Posterior cingulate gyrus (tissue), 11 donors: ENCODE results near the gene OTUD6A.
"Not testable (repeated sequence)": the region's sequence is repeated elsewhere in the genome, so short reads cannot be mapped to it uniquely, and the experiment has no call there.

ENCODE experiments used
- DNase-seq, 10 donors: peaks; one replicate each; pipeline versions ENCODE4 v3.0.0 to v3.0.0-alpha.2; 2020 to 2021; ENCODE audit warnings: mixed read lengths in 3 of 10
- intact Hi-C: fragments of 100-400 bp; cut with DNase I; formaldehyde crosslinking; loops from one replicate; pipeline ENCODE4 v1.15.1; 2023

The OTUD6A gene

DNA sequence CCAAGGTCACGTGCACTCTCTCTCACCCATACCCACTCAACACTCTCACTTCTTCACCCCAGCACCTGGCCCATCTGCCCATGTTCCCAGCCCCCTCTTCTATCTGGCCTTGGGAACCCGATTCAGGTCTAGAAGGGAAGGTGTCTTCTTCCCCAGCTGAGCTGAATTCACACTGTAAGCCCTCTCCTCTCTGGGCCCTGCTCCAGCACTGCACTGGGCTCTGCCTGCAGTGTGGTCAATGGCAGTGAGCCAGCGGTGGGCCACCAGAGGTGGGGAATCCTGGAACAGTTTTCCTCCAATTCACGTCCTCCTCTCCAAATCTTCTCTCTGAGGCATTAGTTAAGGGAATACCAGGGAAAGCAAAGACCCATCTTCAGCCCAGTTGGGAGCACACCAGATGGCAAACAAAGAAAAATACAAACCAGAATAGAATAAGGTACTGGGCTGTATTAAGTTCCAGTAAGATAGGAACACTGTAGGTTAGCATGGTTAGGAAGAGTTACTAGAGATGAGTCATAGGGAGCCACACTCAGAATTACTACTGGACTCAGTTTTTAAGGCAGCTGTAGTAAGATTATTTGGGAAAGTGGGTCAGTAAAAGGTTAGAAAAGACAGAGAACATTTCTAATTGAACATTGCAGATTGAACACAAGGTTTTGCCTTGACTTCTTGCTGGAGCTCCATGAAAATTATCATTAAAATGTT, 17.6 kb upstream of the OTUD6A start:
- intact Hi-C loops, result no loop called here
- DNase-seq, result no peak

DNA sequence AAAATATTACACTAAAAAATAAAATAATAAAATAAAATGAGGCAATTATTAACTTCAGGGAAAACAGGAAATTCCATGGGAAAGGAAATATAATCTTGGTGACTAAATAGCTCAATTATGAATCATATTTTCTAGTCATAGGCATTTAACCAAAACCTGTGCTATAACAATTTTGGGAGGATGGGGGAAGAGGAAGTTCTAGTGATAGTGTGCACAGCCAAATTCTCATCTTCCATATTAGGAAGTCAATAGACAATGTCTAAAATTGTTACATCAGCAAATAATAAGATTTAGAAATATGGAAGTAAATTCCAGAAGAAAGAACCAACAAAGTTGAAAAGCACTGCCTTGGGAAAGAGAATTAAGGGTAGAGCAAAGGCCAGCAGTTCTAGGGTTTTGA, 15.3 kb upstream of the OTUD6A start:
- intact Hi-C loops, result no loop called here
- no peak for DNase-seq

DNA sequence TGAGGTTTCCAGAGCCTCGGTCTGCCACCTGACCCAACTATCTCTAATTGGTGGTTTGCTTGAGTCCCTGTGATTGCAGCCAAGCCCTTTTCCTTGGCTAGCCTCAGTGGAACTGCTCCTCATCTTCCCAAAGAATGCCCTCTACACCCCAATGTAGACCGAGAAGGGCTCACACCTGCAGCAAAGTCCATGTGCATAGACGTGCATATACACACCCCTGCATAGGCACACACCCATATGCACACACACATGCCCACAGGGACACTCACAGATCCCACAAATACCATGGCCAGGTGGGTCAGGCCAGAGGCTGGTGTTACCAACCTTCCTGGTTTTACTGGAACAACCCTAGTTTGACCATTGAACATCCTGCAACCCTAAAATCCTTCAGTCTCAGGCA, 12.9 kb upstream of the OTUD6A start:
- intact Hi-C loops, result no loop called here
- DNase-seq, result no peak

DNA sequence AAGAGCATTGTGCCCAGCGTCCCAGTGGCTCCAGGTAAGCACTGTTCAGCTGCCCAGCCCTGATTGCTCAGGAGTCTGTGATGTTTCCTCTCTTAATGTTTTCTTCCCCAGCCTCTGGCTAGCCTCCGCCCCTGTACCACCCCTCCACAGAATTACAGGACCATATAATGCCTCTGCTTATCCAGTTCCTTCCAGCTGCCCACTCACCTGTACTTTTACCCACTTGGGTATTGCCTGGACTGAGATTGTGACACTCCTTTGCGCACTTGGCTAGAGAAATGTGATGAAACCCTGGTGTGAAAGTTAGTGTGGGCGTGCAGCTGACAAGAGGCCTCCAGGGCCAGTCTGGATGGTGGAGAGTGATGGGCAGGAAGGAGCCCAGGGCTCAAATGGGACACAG, 12.3 kb upstream of the OTUD6A start, which contains the start of gene AWAT2:
AWAT2 (minus strand) TSS at position 14 of the 400 bp plus-strand sequence; CDS start at position 8, 6 bp downstream.
- no peak for DNase-seq
- intact Hi-C loops, result no loop called here

DNA sequence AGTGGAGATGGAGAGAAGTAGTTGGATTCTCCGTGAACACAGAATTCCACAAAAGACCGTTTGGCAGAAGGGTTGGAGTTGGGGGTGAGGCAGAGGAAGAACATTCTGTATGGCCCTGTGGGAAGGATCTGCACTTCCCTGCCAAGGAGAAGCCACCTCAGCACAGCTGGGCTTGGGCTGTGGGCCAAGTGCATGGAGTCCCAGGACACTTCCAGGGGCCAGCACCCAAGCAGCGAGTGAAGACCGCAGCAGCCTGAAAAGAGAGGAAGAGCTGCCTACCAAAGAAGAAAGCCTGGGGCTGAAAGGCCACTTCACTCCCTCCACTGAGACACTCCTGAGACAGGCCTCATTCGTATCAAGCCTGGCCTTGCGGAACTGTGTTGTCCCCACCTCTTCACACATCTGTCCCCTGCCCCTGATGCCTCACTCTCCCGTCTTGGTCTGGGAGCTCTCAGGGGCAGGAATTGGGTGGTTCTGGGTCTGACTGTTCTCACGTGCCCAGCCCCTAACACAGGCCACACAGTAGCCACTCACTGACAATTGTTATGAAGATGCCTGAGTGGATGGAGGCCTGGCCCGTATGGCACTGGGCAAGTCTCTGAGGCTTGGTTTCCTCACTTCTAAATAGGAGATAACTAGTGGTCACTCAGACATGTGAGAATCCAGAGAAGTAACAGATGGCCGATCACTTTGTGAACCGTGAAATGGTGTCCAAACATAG, 9.2 kb upstream of the OTUD6A start:
- intact Hi-C loops, result no loop called here
- DNase-seq, result no peak

DNA sequence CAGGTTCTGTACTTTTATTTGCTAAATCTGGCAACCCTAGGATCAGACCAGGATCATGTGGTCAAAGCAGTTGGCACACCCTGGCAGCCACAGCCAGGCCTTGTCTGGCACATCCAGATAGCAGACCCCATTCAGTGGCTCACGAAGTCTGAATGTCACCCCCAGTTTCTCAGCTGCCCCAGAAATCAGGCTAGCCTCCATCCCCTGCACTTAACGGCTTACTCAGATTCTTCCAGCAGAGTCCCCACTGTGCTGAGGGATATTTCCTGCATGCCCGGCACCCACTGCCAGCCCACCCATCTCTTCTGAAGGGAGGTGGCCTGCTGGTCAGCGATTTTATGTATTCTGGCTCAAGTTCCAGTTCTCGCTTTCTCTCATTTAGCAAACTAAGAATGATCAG, 7.9 kb upstream of the OTUD6A start:
- DNase-seq, result no peak
- intact Hi-C loops, result no loop called here

DNA sequence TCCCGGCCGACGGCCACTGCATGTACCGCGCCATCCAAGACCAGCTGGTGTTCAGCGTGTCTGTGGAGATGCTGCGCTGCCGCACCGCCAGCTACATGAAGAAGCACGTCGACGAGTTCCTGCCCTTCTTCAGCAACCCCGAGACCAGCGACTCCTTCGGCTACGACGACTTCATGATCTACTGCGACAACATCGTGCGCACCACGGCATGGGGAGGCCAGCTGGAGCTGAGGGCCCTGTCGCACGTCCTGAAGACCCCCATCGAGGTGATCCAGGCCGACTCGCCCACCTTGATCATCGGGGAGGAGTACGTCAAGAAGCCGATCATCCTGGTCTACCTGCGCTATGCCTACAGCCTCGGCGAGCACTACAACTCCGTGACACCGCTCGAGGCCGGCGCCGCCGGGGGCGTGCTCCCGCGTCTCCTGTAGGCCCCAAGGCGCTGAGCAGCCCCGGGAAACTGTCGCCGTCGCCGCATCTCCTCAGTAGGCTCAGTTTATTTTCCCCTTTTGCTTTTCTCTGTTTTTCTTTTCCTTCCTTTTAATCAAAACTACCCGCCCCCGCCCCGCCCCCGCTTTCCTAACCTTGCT, 799 bp downstream of the OTUD6A start:
- no peak for DNase-seq
- intact Hi-C loops, result no loop called here

DNA sequence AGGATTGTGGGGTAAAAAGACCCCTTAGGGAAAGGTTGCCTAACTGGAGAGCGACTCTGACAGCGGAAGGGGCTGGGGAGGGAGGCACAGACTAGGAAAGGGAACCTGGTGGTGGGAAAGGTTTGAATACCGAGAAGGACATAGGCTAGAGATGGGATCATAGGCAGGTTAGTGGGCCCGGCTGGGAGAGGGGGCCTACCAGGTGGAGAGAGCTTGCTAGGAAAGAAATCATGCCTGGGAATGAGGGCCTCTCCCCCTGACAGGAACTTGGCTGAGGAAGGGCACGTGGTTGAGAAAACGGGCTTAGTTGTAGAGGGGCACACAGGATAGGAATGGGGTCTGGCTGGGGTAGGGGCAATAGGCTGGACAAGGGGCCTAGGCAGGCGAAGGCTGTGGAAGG, 4.4 kb downstream of the OTUD6A start:
- intact Hi-C loops, result no loop called here
- DNase-seq, result no peak

DNA sequence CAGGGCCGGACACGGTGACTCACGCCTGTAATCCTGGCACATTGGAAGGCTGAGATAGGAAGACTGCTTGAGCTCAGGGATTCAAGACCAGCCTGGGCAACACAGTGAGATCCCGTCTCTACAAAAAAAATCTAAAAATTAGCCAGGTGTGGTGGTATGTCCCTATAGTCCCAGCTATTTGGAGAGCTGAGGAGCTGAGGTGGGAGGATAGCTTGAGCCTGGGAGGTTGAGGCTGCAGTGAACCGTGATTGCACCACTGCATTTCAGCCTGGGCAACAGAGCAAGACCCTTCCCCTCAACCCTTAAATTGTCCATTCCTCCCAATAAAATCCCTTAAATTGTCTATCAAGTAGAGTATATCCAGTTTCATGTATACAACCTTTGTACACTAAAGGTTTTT, 17.0 kb downstream of the OTUD6A start:
- DNase-seq, result no peak
- intact Hi-C loops, result no loop called here

DNA sequence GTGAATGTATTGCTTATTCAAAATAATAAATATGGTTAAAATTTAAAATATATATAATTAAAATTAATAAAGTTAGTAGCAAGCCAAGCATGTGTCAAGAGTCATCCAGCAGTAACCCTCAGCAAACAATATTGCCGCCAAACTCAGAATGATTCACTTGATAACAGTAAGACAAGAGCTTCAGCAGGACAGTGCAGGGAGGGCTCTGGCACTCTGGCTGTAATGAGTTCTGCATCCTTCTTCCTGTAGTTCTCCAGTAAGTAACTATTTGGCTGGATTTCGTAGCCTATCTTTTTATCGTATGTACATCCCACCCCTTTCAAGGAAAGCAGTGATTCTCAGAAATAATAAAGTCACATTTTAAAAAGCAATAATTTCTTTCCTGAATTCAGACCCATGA, 17.6 kb downstream of the OTUD6A start:
- DNase-seq, result no peak
- intact Hi-C loops, result no loop called here

DNA sequence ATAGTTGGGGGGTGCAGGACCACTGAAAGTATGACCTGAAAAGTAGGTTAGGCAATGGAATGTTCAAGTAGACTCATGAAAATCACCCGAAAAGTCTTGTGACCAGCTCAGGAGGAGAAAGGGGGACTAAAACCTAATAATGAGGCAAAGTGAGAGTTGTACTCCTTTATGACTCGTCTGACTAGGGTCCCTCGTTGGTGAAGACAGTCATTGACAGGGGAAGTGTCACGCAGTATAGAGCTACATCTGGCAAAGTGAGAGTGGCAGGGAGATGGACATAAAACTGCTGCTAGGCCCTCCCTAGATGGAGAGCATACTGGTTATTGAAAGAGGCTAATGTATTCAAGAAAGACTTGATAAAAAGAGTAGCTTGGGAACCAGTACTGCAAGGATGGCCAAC, 20.5 kb downstream of the OTUD6A start:
- no peak for DNase-seq
- intact Hi-C loops, result no loop called here

DNA sequence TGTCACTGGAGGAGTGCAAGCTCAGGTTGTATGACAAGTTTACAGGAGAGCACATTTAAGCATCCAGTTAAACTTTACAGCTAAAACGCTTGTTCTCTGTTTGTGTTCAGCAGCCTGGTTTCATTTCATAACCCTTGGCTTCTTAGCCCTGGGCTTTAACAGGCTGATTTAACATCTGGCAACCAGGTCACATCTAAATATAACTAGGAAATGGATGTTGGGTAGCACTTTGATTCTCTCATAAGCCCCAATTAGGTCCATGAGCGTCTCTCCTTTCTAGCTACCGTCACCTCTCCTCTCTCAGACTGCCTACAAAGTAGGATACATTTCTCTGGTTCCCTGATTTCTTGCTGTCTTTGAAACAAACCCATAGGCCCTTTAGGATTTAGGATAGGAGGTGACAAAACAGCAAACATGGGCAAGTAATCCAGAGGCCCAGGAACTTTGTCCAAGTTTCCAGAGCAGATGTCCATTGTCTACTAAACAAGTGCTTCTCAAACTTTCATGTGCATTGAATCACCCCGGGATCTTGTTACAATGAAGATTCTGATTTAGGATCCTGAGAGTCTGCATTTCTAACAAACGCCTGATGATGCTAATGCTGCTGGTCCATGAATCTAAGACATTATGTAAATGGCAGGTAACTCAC, 22.5 kb downstream of the OTUD6A start:
- DNase-seq, result no peak

DNA sequence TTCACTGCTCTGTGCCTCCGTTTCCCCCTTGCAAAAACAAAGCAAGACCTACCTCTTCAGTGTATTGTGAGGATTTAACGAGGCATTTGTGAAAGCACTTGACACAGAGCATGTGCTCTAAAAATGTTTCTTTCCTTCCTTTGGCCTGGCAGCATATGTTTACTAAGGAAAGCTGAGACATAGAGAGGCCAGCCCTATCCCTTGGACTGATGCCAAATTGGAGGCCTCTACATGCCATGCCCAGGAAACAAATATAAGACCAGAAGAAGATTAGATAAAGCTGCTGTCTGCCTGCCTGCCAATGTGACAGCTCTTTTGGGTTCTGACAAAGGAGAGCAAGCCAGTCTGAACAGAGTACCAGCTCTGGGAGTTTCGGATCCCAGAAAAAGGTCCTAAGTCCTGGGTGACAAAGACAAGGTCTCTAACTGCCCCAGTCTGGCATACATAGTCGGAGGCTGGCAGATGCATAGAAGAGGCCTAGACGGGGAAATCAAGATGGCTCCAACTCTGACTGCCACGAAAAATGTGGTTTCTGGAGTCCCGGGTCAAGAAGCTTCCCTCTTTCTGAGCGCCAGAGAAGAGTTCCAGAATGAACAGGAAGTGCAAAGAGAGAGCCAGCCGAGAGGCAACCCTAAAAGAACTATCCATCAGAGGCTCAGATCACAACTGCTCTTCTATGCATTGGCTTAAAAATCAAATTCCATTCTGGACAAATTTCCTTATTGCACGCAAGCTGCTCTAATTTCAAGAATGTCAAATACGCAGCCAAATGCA, 25.8 kb downstream of the OTUD6A start:
- intact Hi-C loops, result no loop called here
- DNase-seq, result no peak

More for the DNA sequence above, 22.5 kb downstream of the OTUD6A start:
- intact Hi-C loops, result no loop called here

DNA sequence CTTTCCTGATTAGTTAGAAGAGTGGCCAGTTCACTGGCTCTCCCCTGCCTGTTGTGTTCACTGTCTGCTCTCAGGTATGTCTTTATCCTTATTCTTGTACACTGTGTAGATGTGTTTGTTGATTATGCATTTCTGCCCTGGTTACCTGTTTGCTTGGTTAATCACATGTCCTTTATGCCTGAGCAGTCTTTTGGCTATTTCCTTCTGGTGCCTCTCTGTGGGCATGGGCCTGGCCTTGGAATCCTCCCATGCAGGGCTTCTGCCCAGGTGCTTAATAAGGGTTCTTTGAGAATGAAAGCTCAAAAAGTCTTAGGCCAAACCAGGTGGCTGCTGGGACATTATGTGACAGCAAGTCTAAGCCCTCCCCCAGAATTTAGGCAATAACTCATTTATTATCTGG, 26.5 kb downstream of the OTUD6A start:
- intact Hi-C loops, result no loop called here

DNA sequence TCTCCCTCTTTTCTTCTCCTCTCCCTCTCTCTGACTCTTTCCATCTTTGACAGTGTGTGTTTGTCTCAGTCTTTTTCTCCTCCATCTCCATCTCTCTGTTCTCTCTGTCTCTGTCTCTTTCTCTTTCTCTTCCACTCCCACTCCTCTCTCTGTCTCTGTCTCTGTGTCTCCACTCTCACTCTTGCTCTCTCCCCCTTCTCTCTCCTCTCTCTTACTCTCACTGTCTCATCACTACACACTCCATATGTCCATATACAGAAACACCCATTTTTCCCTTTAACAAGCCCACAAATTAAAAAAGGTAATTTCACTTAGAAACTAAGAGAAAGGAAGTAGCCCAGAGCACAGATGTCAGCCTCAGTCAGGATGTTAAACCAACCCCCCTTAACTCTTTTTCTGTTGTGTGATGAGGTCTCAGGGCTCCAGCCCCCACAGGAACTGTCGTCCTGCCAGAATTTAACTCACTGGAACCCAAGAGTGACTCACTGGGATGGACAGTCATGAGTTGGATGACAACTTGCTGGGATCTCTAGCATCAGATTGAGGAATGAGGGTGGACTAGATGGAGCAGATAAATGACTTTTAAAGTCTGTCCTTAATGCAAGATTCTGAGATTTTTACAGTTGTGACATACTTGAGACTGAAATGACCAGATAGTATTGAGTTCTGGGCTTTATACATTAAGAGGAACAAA, 27.5 kb downstream of the OTUD6A start:
- intact Hi-C loops, result no loop called here
- no peak for DNase-seq

More for the DNA sequence above, 26.5 kb downstream of the OTUD6A start:
- DNase-seq, result no peak

DNA sequence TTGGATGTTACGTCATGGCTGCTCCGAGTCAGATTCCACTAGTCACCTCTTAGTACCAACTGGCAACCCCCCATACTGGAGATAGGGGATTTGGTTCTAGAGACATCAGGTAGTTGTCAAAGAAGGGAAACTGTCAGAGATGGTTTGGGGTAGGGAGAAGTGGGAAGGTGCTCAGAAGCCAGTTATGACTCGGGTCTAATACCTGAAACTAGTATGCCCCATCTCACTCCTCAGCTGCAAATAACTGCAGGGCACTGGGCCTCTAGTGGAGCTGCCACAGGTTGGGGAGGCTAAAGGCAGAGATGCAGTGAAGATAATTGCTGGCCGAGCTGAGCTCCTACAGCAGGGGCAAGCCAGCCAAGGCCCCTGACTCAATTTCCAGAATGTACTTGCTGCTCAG, 30.0 kb downstream of the OTUD6A start:
- no peak for DNase-seq
- intact Hi-C loops, result no loop called here

DNA sequence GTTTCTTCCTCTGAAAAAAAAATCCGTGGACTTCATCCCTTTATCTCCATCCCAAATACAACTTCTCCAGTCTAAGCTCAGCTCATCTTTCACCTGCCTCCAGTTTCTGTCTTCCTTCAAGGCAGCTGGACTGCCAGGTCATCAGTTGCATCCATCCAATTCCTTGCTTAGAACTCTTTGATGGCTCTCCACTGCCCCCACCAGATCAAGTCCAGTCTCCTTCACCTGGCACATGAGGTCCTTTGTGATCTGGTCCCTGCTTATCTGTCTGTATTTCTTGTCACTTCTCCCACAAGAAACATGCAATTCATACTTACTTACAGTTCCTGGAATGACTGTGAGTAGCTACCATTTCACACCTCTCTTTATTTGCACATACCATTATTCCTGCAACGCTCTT, 33.8 kb downstream of the OTUD6A start:
- no peak for DNase-seq
- intact Hi-C loops, result loop anchor here (2.0 kb wide), 2 partner anchors 557 to 603 kb away; no protein-coding TSS in a partner anchor

DNA sequence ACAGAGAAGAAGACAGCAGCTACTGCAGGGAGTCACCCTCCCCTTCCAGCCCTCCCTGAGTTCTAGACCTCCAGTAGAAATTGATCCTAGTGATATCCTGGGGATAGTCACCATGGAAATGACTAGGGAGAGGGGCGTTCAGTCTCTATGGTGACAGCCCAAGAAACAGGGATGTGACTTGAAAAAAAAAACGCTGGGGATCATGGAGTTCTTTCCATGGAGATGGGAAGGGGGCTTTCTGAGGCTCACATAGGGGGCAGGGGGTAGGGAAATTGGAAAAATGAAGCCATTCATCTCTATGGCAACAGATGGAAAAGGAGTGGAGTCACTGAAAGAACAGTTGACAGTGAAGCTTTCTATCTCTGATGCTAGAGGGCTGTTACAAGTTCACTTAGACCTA, 43.0 kb downstream of the OTUD6A start:
- DNase-seq, result no peak
- intact Hi-C loops, result no loop called here

DNA sequence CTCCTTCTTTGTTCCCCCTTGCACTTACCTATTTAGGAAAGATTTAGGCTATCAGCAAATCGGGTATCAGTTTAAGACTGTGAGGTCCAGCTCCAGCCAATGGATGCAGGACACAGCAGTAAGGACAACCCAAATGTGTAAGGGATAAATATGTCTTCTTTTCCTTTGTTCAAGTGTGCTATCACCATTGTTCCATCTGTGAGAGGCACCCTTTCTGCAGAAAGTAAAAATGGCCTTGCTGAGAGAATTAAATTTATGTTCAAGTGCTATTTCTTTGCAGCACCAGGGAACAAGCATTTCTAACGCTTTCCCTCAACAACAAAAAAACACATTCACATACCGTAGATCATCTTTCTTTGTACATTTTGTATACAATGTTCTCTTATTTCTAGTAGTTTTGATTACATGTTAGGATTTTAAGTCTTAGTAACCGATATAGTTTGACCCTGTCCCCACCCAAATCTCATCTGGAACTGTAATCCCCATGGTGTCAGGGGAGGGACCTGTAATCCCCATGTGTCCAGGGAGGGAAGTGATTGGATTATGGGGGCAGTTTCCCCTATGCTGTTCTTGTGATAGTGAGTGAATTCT, 49.3 kb downstream of the OTUD6A start:
- intact Hi-C loops, DNase-seq: not testable (repeated sequence)
